H1 (cell line): ENCODE results near the gene IRF5. TPM values are rescaled to one million over a fixed set of nuclear protein-coding genes. Genes with fewer than 3 reads are reported as not detected.

Experiments used
- EGR1 ChIP-seq: IDR thresholded peaks from 2 replicates; pipeline ENCODE4 v1.6.1; 2011; ENCODE audit warnings: low read depth, low read length, borderline replicate concordance
- HDAC2 ChIP-seq, 2 experiments: fragments of 300-600 bp in 1 of 2; sonication (generic) in 1 of 2; IDR thresholded peaks; 2 replicates each; pipeline ENCODE4 v1.6.1; 2011 to 2012; ENCODE audit warnings: low read depth in 2 of 2, low read length in 2 of 2, mild to moderate bottlenecking in 2 of 2, moderate library complexity in 2 of 2, borderline replicate concordance in 1 of 2, inconsistent platforms in 1 of 2
- KDM1A ChIP-seq: fragments of 200-600, 300-600 bp; sonication (generic); IDR thresholded peaks from 2 replicates; pipeline ENCODE4 v1.7.1; 2016; ENCODE audit warnings: mild to moderate bottlenecking, low read length, borderline replicate concordance
- KDM4A ChIP-seq: IDR thresholded peaks from one replicate; pipeline ENCODE4 v1.7.1; 2012; ENCODE audit warnings: low read depth, mild to moderate bottlenecking, moderate library complexity, low read length, inconsistent platforms; ENCODE audit not compliant: severe bottlenecking
- NANOG ChIP-seq: IDR thresholded peaks from 2 replicates; pipeline ENCODE4 v1.6.1; 2011; ENCODE audit warnings: low read length, low read depth, mild to moderate bottlenecking, inconsistent platforms; ENCODE audit not compliant: insufficient read depth, poor library complexity, severe bottlenecking
- RAD21 ChIP-seq, 2 experiments: IDR thresholded peaks in 1 of 2; conservative IDR thresholded peaks in 1 of 2; 2 replicates each; pipeline ENCODE4 v1.6.1; 2011; ENCODE audit warnings: low read depth in 2 of 2, low read length in 2 of 2, improper control_type of control experiment in 1 of 2, inconsistent platforms in 1 of 2, mild to moderate bottlenecking in 1 of 2, moderate library complexity in 1 of 2
- SP2 ChIP-seq: IDR thresholded peaks from 2 replicates; pipeline ENCODE4 v1.6.1; 2012; ENCODE audit warnings: mild to moderate bottlenecking, low read length, inconsistent platforms
- SP4 ChIP-seq: IDR thresholded peaks from 2 replicates; pipeline ENCODE4 v1.6.1; 2012; ENCODE audit warnings: low read length, inconsistent platforms
- TAF7 ChIP-seq: optimal IDR thresholded peaks from 2 replicates; pipeline ENCODE3; 2011; ENCODE audit warnings: low read depth, mild to moderate bottlenecking, inconsistent platforms, low read length, moderate library complexity, borderline replicate concordance
- TCF12 ChIP-seq: IDR thresholded peaks from 2 replicates; pipeline ENCODE4 v1.6.1; 2011; ENCODE audit warnings: low read depth, mild to moderate bottlenecking, low read length
- TEAD4 ChIP-seq: IDR thresholded peaks from 2 replicates; pipeline ENCODE4 v1.6.1; 2012; ENCODE audit warnings: low read depth, low read length, inconsistent platforms, mixed read lengths
- polyA plus RNA-seq, 7 experiments: library from polyadenylated mRNA; depleted of rRNA in 3 of 7; stranded (reverse) in 5 of 7; unstranded in 2 of 7; fragments of >200 nt in 5 of 7; fragments of 200-250 nt in 2 of 7; gene quantifications; 1 replicate in 5 of 7; 2 replicates in 1 of 7; 4 replicates in 1 of 7; pipeline versions ENCODE4 v1.2.1 to v1.2.3, GENCODE V29; 2011 to 2013; ENCODE audit warnings: missing spikeins in 2 of 7, mixed read lengths in 2 of 7
- total RNA-seq: library from RNA; stranded (reverse); fragmentation: NEBNext Ultra II Directional; extraction: Animal tissue kit (Norgen Biotek cat#: 25700); gene quantifications from 2 replicates; pipeline ENCODE4 v1.2.1, GENCODE V29; 2021
- TF ChIP-seq, protein P1 (sequence below): fragments of 300-600 bp; sonication (generic); IDR thresholded peaks from 2 replicates; pipeline ENCODE4 v1.7.1; 2012; ENCODE audit warnings: low read length, moderate library complexity, mild to moderate bottlenecking, inconsistent platforms; ENCODE audit not compliant: insufficient replicate concordance

Gene IRF5
- total and polyA plus RNA-seq, 2 of the 8 experiments (the other 6 are each of a cell fraction or from before 2014, with no cell fraction given), result 0.28 to 1.1 TPM

DNA sequence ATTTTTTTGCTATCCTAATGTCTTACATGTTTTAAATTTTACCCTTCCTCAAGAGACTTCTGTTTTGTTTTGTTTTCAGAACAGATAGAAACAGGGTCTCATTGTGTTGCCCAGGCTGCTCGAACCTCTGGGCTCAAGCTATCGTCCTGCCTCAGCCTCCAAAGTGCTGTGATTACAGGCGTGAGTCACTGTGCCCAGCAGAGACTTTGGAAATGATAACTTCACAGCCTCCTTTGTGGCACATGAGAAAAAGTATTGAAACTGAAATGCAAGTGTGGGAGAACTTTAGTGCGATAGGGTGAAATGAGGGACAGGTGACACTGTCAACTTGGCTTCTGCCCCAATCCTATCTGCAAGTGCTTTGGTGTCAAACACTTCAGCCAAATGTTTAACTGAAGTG is 21.6 kb downstream of the IRF5 start (continued):
- TF ChIP-seq, protein P1, sequence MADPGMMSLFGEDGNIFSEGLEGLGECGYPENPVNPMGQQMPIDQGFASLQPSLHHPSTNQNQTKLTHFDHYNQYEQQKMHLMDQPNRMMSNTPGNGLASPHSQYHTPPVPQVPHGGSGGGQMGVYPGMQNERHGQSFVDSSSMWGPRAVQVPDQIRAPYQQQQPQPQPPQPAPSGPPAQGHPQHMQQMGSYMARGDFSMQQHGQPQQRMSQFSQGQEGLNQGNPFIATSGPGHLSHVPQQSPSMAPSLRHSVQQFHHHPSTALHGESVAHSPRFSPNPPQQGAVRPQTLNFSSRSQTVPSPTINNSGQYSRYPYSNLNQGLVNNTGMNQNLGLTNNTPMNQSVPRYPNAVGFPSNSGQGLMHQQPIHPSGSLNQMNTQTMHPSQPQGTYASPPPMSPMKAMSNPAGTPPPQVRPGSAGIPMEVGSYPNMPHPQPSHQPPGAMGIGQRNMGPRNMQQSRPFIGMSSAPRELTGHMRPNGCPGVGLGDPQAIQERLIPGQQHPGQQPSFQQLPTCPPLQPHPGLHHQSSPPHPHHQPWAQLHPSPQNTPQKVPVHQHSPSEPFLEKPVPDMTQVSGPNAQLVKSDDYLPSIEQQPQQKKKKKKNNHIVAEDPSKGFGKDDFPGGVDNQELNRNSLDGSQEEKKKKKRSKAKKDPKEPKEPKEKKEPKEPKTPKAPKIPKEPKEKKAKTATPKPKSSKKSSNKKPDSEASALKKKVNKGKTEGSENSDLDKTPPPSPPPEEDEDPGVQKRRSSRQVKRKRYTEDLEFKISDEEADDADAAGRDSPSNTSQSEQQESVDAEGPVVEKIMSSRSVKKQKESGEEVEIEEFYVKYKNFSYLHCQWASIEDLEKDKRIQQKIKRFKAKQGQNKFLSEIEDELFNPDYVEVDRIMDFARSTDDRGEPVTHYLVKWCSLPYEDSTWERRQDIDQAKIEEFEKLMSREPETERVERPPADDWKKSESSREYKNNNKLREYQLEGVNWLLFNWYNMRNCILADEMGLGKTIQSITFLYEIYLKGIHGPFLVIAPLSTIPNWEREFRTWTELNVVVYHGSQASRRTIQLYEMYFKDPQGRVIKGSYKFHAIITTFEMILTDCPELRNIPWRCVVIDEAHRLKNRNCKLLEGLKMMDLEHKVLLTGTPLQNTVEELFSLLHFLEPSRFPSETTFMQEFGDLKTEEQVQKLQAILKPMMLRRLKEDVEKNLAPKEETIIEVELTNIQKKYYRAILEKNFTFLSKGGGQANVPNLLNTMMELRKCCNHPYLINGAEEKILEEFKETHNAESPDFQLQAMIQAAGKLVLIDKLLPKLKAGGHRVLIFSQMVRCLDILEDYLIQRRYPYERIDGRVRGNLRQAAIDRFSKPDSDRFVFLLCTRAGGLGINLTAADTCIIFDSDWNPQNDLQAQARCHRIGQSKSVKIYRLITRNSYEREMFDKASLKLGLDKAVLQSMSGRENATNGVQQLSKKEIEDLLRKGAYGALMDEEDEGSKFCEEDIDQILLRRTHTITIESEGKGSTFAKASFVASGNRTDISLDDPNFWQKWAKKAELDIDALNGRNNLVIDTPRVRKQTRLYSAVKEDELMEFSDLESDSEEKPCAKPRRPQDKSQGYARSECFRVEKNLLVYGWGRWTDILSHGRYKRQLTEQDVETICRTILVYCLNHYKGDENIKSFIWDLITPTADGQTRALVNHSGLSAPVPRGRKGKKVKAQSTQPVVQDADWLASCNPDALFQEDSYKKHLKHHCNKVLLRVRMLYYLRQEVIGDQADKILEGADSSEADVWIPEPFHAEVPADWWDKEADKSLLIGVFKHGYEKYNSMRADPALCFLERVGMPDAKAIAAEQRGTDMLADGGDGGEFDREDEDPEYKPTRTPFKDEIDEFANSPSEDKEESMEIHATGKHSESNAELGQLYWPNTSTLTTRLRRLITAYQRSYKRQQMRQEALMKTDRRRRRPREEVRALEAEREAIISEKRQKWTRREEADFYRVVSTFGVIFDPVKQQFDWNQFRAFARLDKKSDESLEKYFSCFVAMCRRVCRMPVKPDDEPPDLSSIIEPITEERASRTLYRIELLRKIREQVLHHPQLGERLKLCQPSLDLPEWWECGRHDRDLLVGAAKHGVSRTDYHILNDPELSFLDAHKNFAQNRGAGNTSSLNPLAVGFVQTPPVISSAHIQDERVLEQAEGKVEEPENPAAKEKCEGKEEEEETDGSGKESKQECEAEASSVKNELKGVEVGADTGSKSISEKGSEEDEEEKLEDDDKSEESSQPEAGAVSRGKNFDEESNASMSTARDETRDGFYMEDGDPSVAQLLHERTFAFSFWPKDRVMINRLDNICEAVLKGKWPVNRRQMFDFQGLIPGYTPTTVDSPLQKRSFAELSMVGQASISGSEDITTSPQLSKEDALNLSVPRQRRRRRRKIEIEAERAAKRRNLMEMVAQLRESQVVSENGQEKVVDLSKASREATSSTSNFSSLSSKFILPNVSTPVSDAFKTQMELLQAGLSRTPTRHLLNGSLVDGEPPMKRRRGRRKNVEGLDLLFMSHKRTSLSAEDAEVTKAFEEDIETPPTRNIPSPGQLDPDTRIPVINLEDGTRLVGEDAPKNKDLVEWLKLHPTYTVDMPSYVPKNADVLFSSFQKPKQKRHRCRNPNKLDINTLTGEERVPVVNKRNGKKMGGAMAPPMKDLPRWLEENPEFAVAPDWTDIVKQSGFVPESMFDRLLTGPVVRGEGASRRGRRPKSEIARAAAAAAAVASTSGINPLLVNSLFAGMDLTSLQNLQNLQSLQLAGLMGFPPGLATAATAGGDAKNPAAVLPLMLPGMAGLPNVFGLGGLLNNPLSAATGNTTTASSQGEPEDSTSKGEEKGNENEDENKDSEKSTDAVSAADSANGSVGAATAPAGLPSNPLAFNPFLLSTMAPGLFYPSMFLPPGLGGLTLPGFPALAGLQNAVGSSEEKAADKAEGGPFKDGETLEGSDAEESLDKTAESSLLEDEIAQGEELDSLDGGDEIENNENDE, result no peak
- TF ChIP-seq KDM1A (no peak), TCF12 (no peak), RAD21 (IDR thresholded peaks at IDR 0.05 in 1 of 2, conservative IDR thresholded peaks at IDR 0.05 in 1 of 2; ENCODE audit: low read depth in 2 of 2, low read length in 2 of 2) (no peak), TAF7 (no peak), HDAC2 (IDR thresholded peaks at IDR 0.05; ENCODE audit: borderline replicate concordance in 1 of 2, low read depth in 2 of 2, low read length in 2 of 2) (no peak), SP4 (no peak), SP2 (no peak), KDM4A (no peak), NANOG (no peak), TEAD4 (no peak), EGR1 (no peak)
